Left lung (tissue), 10 donors: ENCODE data around the gene AK9. TPM values are rescaled to one million over a fixed set of nuclear protein-coding genes. Genes with fewer than 3 reads are reported as not detected.

Experiments
- ATAC-seq: fragments of 200-7000 bp; cut with Tn5 transposase; one replicate; pipeline ENCODE4 v1.9.1; 2020; ENCODE audit warnings: moderate library complexity
- DNase-seq, 4 donors: peaks; one replicate each; pipeline ENCODE4 v3.0.0-alpha.2; 2013 to 2020
- H3K27ac ChIP-seq, 2 donors: fragments of 200-600 bp; sonication (generic) in 1 of 2; one replicate each; pipeline versions ENCODE4 v1.5.0 to v1.8.0; 2020 to 2021
- H3K27me3 ChIP-seq, 2 donors: fragments of 200-600 bp; sonication (generic) in 1 of 2; one replicate each; pipeline versions ENCODE4 v1.5.0 to v1.8.0; 2020 to 2021
- H3K36me3 ChIP-seq, 2 donors: fragments of 200-600 bp; sonication (generic) in 1 of 2; one replicate each; pipeline versions ENCODE4 v1.5.0 to v1.8.0; 2020 to 2021
- H3K4me1 ChIP-seq, 2 donors: fragments of 200-600 bp; one replicate each; pipeline ENCODE4 v1.8.0; 2021
- H3K4me3 ChIP-seq, 2 donors: fragments of 200-600 bp; sonication (generic) in 1 of 2; one replicate each; pipeline versions ENCODE4 v1.5.0 to v1.8.0; 2020 to 2021; ENCODE audit warnings: mild to moderate bottlenecking in 1 of 2
- H3K9me3 ChIP-seq, 2 donors: fragments of 200-600 bp; sonication (generic) in 1 of 2; one replicate each; pipeline versions ENCODE4 v1.5.0 to v1.8.0; 2020 to 2021
- intact Hi-C, 2 donors: fragments of 100-400 bp; cut with DNase I; formaldehyde crosslinking; loops; one replicate each; pipeline versions ENCODE4 v1.11.2 to v1.14.2; 2022
- polyA plus RNA-seq, 6 donors: library from polyadenylated mRNA; unstranded; fragments of 120-200 nt; gene quantifications; one replicate each; pipeline ENCODE4 v1.2.1, GENCODE V29; 2013; ENCODE audit not compliant: insufficient read length in 6 of 6
- total RNA-seq, 2 donors: library from RNA; stranded (reverse); fragmentation: NEBNext Ultra II Directional; extraction: Animal tissue kit (Norgen Biotek cat#: 25700); gene quantifications; one replicate each; pipeline ENCODE4 v1.2.1, GENCODE V29; 2021
- TF ChIP-seq, protein P1 (sequence below), 2 donors: fragments of 200-600 bp; sonication (generic) in 1 of 2; IDR thresholded peaks; one replicate each; pipeline versions ENCODE4 v1.5.0 to v1.8.0; 2021; ENCODE audit warnings: antibody characterized with exemption in 2 of 2
- donor health status: DM: no; HTN: yes; CAD: no.
- donor health status: DM: no; HTN: no; CAD: no.

AK9 gene
- total and polyA plus RNA-seq, 8 donors, result 4.6 to 18.1 (median 13.3) TPM

DNA sequence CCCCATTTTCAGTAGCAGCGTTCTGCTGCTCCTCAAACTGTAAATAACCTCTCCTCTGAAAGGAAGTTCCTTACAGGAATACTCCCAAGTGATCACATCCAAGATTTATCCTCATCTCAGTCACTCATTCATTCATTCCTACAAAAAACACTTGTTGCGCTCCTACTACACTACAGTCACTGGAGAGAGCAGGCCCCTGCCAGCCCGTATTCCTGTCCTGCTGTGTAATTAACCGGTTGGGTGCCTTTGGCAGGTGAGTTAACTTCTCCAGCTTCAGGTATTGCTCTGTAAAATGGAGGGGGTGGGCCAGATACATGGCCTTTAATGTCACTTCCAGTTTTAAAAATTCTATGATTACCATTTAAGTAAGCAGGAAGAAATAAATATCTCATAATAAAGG, 192.9 kb downstream of the AK9 start:
- no peak for ATAC-seq
- no peaks in the 10 kb centered on the region for H3K27me3 ChIP-seq
- intact Hi-C loops, result no loop called here
- H3K27ac ChIP-seq, result no peak overlapping the region
- H3K36me3 ChIP-seq, result no peaks in the 10 kb centered on the region
- H3K9me3 ChIP-seq, result no peaks in the 10 kb centered on the region
- DNase-seq, result no peak
- no peaks in the 10 kb centered on the region for H3K4me1 ChIP-seq
- no peak overlapping the region for H3K4me3 ChIP-seq
- TF ChIP-seq, protein P1, sequence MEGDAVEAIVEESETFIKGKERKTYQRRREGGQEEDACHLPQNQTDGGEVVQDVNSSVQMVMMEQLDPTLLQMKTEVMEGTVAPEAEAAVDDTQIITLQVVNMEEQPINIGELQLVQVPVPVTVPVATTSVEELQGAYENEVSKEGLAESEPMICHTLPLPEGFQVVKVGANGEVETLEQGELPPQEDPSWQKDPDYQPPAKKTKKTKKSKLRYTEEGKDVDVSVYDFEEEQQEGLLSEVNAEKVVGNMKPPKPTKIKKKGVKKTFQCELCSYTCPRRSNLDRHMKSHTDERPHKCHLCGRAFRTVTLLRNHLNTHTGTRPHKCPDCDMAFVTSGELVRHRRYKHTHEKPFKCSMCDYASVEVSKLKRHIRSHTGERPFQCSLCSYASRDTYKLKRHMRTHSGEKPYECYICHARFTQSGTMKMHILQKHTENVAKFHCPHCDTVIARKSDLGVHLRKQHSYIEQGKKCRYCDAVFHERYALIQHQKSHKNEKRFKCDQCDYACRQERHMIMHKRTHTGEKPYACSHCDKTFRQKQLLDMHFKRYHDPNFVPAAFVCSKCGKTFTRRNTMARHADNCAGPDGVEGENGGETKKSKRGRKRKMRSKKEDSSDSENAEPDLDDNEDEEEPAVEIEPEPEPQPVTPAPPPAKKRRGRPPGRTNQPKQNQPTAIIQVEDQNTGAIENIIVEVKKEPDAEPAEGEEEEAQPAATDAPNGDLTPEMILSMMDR (IDR thresholded peaks at IDR 0.05), result no peak

DNA sequence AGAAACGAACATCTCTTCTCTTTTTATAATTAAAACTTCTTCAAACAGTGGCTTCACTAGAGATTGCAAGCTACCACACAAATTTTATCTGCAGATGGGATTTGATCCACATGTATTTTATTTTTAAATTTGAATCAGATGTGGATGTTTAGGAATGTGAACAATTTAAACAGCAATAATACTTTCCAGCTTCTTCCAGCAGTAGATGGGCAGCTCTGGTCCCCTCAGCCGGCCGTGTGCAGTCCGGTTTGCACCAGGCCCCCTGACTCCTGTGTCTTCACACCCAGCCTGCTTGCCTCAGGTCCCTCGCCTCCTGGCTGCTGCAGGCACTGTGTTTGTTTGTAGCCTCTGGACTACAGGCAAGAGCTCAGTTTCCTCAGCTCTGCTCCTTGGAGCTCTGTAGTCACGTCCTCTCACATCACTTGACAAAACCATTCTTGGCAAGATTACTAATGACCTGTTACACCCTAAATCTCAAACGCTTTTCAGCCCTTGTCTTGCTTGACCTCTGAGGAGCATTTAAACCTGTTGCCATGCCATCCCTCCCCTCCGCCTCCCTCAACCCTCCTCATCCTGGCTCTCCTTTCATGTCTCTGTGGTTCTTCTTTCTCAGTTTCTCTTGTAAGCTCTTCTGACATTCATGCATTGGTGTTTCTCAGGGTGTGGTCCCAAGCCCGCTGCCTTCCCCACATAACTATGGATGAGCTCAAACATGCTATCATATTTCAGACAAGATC, 194.8 kb downstream of the AK9 start:
- TF ChIP-seq, protein P1 (IDR thresholded peaks at IDR 0.05), result no peak
- Histone ChIP-seq H3K27ac (no peak overlapping the region), H3K27me3 (no peaks in the 10 kb centered on the region), H3K36me3 (no peaks in the 10 kb centered on the region), H3K4me3 (no peak overlapping the region), H3K4me1 (no peaks in the 10 kb centered on the region), H3K9me3 (no peaks in the 10 kb centered on the region)
- intact Hi-C loops, result no loop called here
- DNase-seq (no peak), ATAC-seq (no peak)

DNA sequence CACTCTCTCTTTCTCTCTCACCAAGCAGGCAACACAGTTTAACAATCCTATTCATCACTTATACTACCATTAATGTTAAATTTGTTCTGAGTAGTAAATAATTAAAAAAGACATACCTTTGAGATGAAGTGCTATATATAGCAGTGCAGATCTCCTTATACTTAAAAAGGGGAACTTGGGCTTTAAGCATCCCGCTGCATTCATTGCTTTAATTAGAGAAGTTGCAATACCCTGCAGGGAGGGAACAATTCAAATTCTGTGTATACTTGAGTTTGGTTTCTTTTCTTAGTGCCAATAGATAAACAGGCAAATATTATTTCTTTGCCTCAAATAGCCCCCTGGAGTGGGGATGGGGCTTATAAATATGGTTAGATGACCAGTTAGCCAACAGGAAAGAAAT, 197.1 kb downstream of the AK9 start:
- Histone ChIP-seq H3K4me3 (no peak overlapping the region), H3K27me3 (no peaks in the 10 kb centered on the region), H3K9me3 (no peaks in the 10 kb centered on the region), H3K27ac (no peak overlapping the region), H3K36me3 (no peaks in the 10 kb centered on the region), H3K4me1 (no peaks in the 10 kb centered on the region)
- DNase-seq (no peak), ATAC-seq (no peak)
- intact Hi-C loops, result no loop called here
- TF ChIP-seq, protein P1 (IDR thresholded peaks at IDR 0.05), result no peak

DNA sequence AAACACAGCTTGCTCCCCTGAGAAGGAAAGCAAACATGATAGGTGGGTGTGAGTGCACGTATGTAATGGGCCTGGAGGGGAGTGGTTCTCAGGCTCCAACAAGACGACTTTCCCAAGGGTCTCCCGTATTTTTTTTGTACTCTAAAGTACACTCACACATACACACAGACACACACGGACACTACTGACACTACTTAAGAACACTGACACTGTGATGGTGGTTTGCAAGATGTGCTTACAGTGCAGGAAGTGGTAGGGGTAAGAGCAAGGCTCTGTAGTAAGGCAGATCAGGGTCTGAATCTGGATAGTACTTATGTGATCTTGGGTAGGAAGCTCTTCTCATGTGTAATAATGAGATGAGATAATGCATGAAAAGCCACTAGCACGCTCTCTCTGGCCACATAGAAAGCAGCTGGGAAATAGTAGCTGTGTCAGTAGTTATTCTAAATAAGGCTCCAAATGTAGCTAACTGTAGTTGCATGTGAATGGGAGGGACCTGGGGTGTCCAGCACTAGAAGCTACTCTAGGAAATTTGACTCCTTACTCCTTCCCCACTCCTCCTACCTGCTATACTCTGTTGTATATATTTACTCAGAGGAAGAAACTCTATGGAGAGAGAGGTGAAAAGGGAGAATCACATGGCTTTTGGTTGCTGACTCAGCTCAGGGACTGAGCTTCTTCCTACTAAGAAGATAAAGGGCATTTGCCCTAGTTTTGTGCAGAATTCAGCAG, 199.6 kb downstream of the AK9 start:
- Histone ChIP-seq H3K36me3 (no peaks in the 10 kb centered on the region), H3K4me1 (no peaks in the 10 kb centered on the region), H3K4me3 (no peak overlapping the region), H3K9me3 (no peaks in the 10 kb centered on the region), H3K27me3 (no peaks in the 10 kb centered on the region), H3K27ac (no peak overlapping the region)
- TF ChIP-seq, protein P1 (IDR thresholded peaks at IDR 0.05), result no peak
- intact Hi-C loops, result no loop called here
- no peak for DNase-seq
- peak; percentile 47 for ATAC-seq

DNA sequence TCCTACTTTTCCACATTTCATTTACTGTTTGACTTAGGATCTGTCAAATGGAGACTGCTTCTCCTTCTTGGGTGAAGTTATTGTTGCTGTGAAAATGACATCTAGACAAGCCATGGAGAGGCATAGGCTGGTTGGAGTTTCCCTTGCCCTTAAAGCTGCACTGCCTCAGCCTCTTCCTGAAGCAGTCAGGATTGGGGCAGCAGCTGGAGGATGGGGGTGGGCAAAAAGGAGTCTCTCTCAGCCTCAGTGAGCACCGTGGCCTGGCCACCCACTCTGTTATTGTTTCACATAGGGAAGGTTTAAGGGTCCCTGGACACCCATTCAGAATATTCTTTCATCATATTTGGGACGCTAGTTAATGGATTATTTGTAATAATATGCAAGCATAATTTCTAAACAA, 200.3 kb downstream of the AK9 start:
- Histone ChIP-seq H3K27me3 (no peaks in the 10 kb centered on the region), H3K4me1 (no peaks in the 10 kb centered on the region), H3K4me3 (no peak overlapping the region), H3K27ac (no peak overlapping the region), H3K36me3 (no peaks in the 10 kb centered on the region), H3K9me3 (no peaks in the 10 kb centered on the region)
- intact Hi-C loops, result no loop called here
- DNase-seq, result no peak
- TF ChIP-seq, protein P1 (IDR thresholded peaks at IDR 0.05), result no peak
- ATAC-seq, result no peak
